OCI-LY1 (cell line): Measurements from ENCODE around the gene APCDD1.
"Not testable (repeated sequence)": the region's sequence is repeated elsewhere in the genome, so short reads cannot be mapped to it uniquely, and the experiment has no call there.

Experiments
- H2AFZ ChIP-seq: fragments of 200-600 bp; sonication (generic), shearing (Covaris generic); 2 replicates; pipeline ENCODE4 v1.6.0; 2014; ENCODE audit warnings: antibody characterized with exemption, mild to moderate bottlenecking, low read length
- H3F3A ChIP-seq: fragments of 200-600 bp; sonication (generic), shearing (Covaris generic); 2 replicates; pipeline ENCODE4 v1.6.0; 2014; ENCODE audit warnings: mild to moderate bottlenecking, antibody characterized with exemption, low read length, moderate library complexity; ENCODE audit not compliant: insufficient read depth
- H3K27ac ChIP-seq: fragments of 200-600 bp; sonication (generic); 2 replicates; pipeline ENCODE4 v1.5.1; 2014; ENCODE audit warnings: low read length, mixed run types, mild to moderate bottlenecking, low read depth; ENCODE audit not compliant: poor library complexity, severe bottlenecking
- H3K27me3 ChIP-seq: fragments of 200-600 bp; sonication (generic); 2 replicates; pipeline ENCODE4 v1.6.0; 2014; ENCODE audit warnings: antibody characterized with exemption, mild to moderate bottlenecking, low read length, moderate library complexity; ENCODE audit not compliant: insufficient read depth
- H3K36me3 ChIP-seq: fragments of 200-600 bp; sonication (generic); 2 replicates; pipeline ENCODE4 v1.6.1; 2014; ENCODE audit warnings: mild to moderate bottlenecking, antibody characterized with exemption, low read length, moderate library complexity, mixed read lengths; ENCODE audit not compliant: insufficient read depth
- H3K4me1 ChIP-seq: fragments of 200-600 bp; sonication (generic); 2 replicates; pipeline ENCODE4 v1.5.1; 2014; ENCODE audit warnings: mild to moderate bottlenecking, low read length, moderate library complexity; ENCODE audit not compliant: insufficient read depth, severe bottlenecking
- H3K4me2 ChIP-seq: fragments of 200-600 bp; sonication (generic), shearing (Covaris generic); 2 replicates; pipeline ENCODE4 v1.6.1; 2014; ENCODE audit warnings: low read length
- H3K4me3 ChIP-seq: fragments of 200-600 bp; sonication (generic); 2 replicates; pipeline ENCODE4 v1.5.1; 2014; ENCODE audit warnings: low read length, low read depth, mild to moderate bottlenecking, mixed read lengths; ENCODE audit not compliant: poor library complexity, severe bottlenecking
- H3K79me2 ChIP-seq: fragments of 200-600 bp; shearing (Covaris generic); 2 replicates; pipeline ENCODE4 v1.6.1; 2016; ENCODE audit warnings: mixed run types, low read length, mixed read lengths; ENCODE audit not compliant: insufficient read depth
- H3K9ac ChIP-seq: fragments of 200-600 bp; sonication (generic), shearing (Covaris generic); 2 replicates; pipeline ENCODE4 v1.6.1; 2014; ENCODE audit warnings: mild to moderate bottlenecking, low read length, mixed read lengths
- H3K9me2 ChIP-seq: fragments of 200-600 bp; sonication (generic), shearing (Covaris generic); 2 replicates; pipeline ENCODE4 v1.6.1; 2014; ENCODE audit warnings: low read depth, mild to moderate bottlenecking, low read length, mixed read lengths
- H3K9me3 ChIP-seq: fragments of 200-600 bp; shearing (Covaris generic); 2 replicates; pipeline ENCODE4 v1.6.1; 2014; ENCODE audit warnings: low read length, mixed read lengths
- H4K20me1 ChIP-seq: fragments of 200-600 bp; sonication (generic), shearing (Covaris generic); 2 replicates; pipeline ENCODE4 v1.6.0; 2016; ENCODE audit warnings: mild to moderate bottlenecking, low read length; ENCODE audit not compliant: insufficient read depth
- CTCF ChIP-seq: fragments of 200-600 bp; sonication (generic), shearing (Covaris generic); IDR thresholded peaks from 2 replicates; pipeline ENCODE4 v1.5.1; 2017; ENCODE audit warnings: mild to moderate bottlenecking, antibody characterized with exemption, low read length, moderate library complexity, mixed read lengths
- EZH2 ChIP-seq: fragments of 200-600 bp; sonication (generic), shearing (Covaris generic); IDR thresholded peaks from 2 replicates; pipeline ENCODE4 v1.8.0; 2017; ENCODE audit warnings: borderline replicate concordance, mixed run types, mild to moderate bottlenecking, antibody characterized with exemption, low read length, moderate library complexity, mixed read lengths

APCDD1 gene

GRCh38 chr18:10462597-10462996 lies 8.2 kb downstream of the APCDD1 start:
- Histone ChIP-seq H3K79me2 (no peaks in the 10 kb centered on the region), H3K27ac (no peak overlapping the region), H3K4me2 (no peak overlapping the region), H3K36me3 (no peaks in the 10 kb centered on the region), H3F3A (no peaks in the 10 kb centered on the region), H3K4me3 (no peak overlapping the region), H3K4me1 (no peaks in the 10 kb centered on the region), H3K9ac (no peak overlapping the region), H3K9me2 (no peaks in the 10 kb centered on the region), H4K20me1 (no peaks in the 10 kb centered on the region), H3K27me3 (no peaks in the 10 kb centered on the region), H2AFZ (no peak overlapping the region), H3K9me3 (no peaks in the 10 kb centered on the region)
- TF ChIP-seq CTCF: no peak
- no peak for TF ChIP-seq EZH2

GRCh38 chr18:10463096-10463495 lies 8.7 kb downstream of the APCDD1 start:
- Histone ChIP-seq H3K4me3 (no peak overlapping the region), H3K9me3 (no peaks in the 10 kb centered on the region)
- TF ChIP-seq CTCF (no peak), EZH2 (no peak)

GRCh38 chr18:10463741-10464140 lies 9.3 kb downstream of the APCDD1 start:
- H3K27ac ChIP-seq: no peak overlapping the region
- TF ChIP-seq EZH2: no peak
- TF ChIP-seq CTCF: no peak
- H3F3A ChIP-seq: no peaks in the 10 kb centered on the region
- no peaks in the 10 kb centered on the region for H3K4me1 ChIP-seq
- no peaks in the 10 kb centered on the region for H3K79me2 ChIP-seq
- H3K4me2 ChIP-seq: no peak overlapping the region
- H3K36me3 ChIP-seq: no peaks in the 10 kb centered on the region
- no peaks in the 10 kb centered on the region for H3K9me3 ChIP-seq
- no peak overlapping the region for H2AFZ ChIP-seq
- no peak overlapping the region for H3K4me3 ChIP-seq
- H4K20me1 ChIP-seq: no peaks in the 10 kb centered on the region
- no peak overlapping the region for H3K9ac ChIP-seq
- H3K9me2 ChIP-seq: no peaks in the 10 kb centered on the region
- no peaks in the 10 kb centered on the region for H3K27me3 ChIP-seq

More at GRCh38 chr18:10463096-10463495, 8.7 kb downstream of the APCDD1 start:
- no peaks in the 10 kb centered on the region for H3K27me3 ChIP-seq
- H3K9ac ChIP-seq: no peak overlapping the region
- no peak overlapping the region for H2AFZ ChIP-seq
- no peaks in the 10 kb centered on the region for H3K9me2 ChIP-seq
- H3K4me2 ChIP-seq: no peak overlapping the region
- no peaks in the 10 kb centered on the region for H3K4me1 ChIP-seq
- no peaks in the 10 kb centered on the region for H4K20me1 ChIP-seq
- no peaks in the 10 kb centered on the region for H3F3A ChIP-seq
- H3K79me2 ChIP-seq: no peaks in the 10 kb centered on the region
- no peaks in the 10 kb centered on the region for H3K36me3 ChIP-seq
- H3K27ac ChIP-seq: no peak overlapping the region

GRCh38 chr18:10464161-10464648 lies 9.8 kb downstream of the APCDD1 start:
- H3K4me3 ChIP-seq, H3K4me2 ChIP-seq, H3K4me1 ChIP-seq, H3K27me3 ChIP-seq, H3K9ac ChIP-seq, H3K79me2 ChIP-seq, H4K20me1 ChIP-seq, H3K36me3 ChIP-seq, H3K9me3 ChIP-seq, H2AFZ ChIP-seq, H3K27ac ChIP-seq, H3K9me2 ChIP-seq, H3F3A ChIP-seq: not testable (repeated sequence)
